PC-9 (cell line): ENCODE data around the gene RPS15. TPM values are rescaled to one million over a fixed set of nuclear protein-coding genes. Genes with fewer than 3 reads are reported as not detected.

Experiments used
- BruUV-seq: library from RNA; stranded (reverse); fragments of 400-500 nt; replicated peaks from 2 replicates; lab custom pipeline; 2021; lab: Mats Ljungman, UMichigan
- CTCF ChIA-PET: fragments of 300-600 bp; sonication (Branson Sonifier 250); formaldehyde crosslinking; loops from one replicate; lab custom pipeline; 2022; ENCODE audit warnings: antibody characterized with exemption; lab: Charles Lee
- POLR2A ChIA-PET: fragments of 300-600 bp; sonication (Branson Sonifier 250); formaldehyde crosslinking; loops from one replicate; lab custom pipeline; 2022; ENCODE audit warnings: antibody characterized with exemption; ENCODE audit not compliant: unreplicated experiment; lab: Charles Lee
- DNase-seq, 2 experiments: peaks; one replicate each; pipeline versions ENCODE4 v3.0.0 to v3.0.0-alpha.2; 2015 to 2022; ENCODE audit warnings: mixed read lengths in 1 of 2
- H2AFZ ChIP-seq: fragments of 200-600 bp; sonication (generic); 2 replicates; pipeline ENCODE4 v1.8.1; 2017; ENCODE audit warnings: antibody characterized with exemption
- H3F3A ChIP-seq: fragments of 200-600 bp; sonication (generic); 2 replicates; pipeline ENCODE4 v1.8.1; 2017; ENCODE audit warnings: antibody characterized with exemption, mild to moderate bottlenecking, low read depth; ENCODE audit not compliant: insufficient read depth
- H3K27ac ChIP-seq: fragments of 200-600 bp; sonication (generic); 2 replicates; pipeline ENCODE4 v1.6.1; 2016; ENCODE audit warnings: mixed run types
- H3K27me3 ChIP-seq: fragments of 200-600 bp; sonication (generic); 2 replicates; pipeline ENCODE4 v1.6.1; 2016; ENCODE audit warnings: low read depth, mixed run types; ENCODE audit not compliant: insufficient read depth
- H3K36me3 ChIP-seq: fragments of 200-600 bp; sonication (generic); 2 replicates; pipeline ENCODE4 v1.6.1; 2016; ENCODE audit warnings: low read depth, mixed run types
- H3K4me1 ChIP-seq: fragments of 200-600 bp; sonication (generic); replicated peaks from 2 replicates; pipeline ENCODE4 v1.6.1; 2016; ENCODE audit warnings: mixed run types; ENCODE audit not compliant: insufficient read depth
- H3K4me2 ChIP-seq: fragments of 200-600 bp; sonication (generic); 2 replicates; pipeline ENCODE4 v1.6.1; 2017; ENCODE audit warnings: mixed run types
- H3K4me3 ChIP-seq: fragments of 200-600 bp; sonication (generic); 2 replicates; pipeline ENCODE4 v1.6.1; 2016; ENCODE audit warnings: mixed run types
- H3K79me2 ChIP-seq: fragments of 200-600 bp; sonication (generic); 2 replicates; pipeline ENCODE4 v1.6.1; 2017; ENCODE audit warnings: low read depth, mixed run types
- H3K9me2 ChIP-seq: fragments of 200-600 bp; sonication (generic); 2 replicates; pipeline ENCODE4 v1.8.1; 2017; ENCODE audit warnings: mild to moderate bottlenecking; ENCODE audit not compliant: insufficient read depth
- H3K9me3 ChIP-seq: fragments of 200-600 bp; sonication (generic); 2 replicates; pipeline ENCODE4 v1.8.1; 2016; ENCODE audit warnings: low read depth; ENCODE audit not compliant: insufficient read depth
- H4K20me1 ChIP-seq: fragments of 200-600 bp; sonication (generic); 2 replicates; pipeline ENCODE4 v1.8.1; 2017; ENCODE audit not compliant: insufficient read depth
- EZH2 ChIP-seq: fragments of 200-600 bp; sonication (generic); IDR thresholded peaks from 2 replicates; pipeline ENCODE4 v1.8.0; 2017; ENCODE audit warnings: antibody characterized with exemption, low read depth
- intact Hi-C: fragments of 100-400 bp; cut with micrococcal nuclease; formaldehyde crosslinking; loops from one replicate; pipeline ENCODE4 v1.10.0; 2022; ENCODE audit not compliant: unreplicated experiment
- total RNA-seq: library from RNA; stranded (reverse); gene quantifications from 2 replicates; pipeline ENCODE4 v1.2.3, GENCODE V29; 2021
- TF ChIP-seq, protein P1 (sequence below): fragments of 200-600 bp; sonication (generic); conservative IDR thresholded peaks from 2 replicates; pipeline ENCODE4 v1.6.1; 2017; ENCODE audit warnings: mixed run types, antibody characterized with exemption, mild to moderate bottlenecking, moderate library complexity

The RPS15 gene
- total RNA-seq, 1 experiment from 2014 or later = 967 TPM

DNA sequence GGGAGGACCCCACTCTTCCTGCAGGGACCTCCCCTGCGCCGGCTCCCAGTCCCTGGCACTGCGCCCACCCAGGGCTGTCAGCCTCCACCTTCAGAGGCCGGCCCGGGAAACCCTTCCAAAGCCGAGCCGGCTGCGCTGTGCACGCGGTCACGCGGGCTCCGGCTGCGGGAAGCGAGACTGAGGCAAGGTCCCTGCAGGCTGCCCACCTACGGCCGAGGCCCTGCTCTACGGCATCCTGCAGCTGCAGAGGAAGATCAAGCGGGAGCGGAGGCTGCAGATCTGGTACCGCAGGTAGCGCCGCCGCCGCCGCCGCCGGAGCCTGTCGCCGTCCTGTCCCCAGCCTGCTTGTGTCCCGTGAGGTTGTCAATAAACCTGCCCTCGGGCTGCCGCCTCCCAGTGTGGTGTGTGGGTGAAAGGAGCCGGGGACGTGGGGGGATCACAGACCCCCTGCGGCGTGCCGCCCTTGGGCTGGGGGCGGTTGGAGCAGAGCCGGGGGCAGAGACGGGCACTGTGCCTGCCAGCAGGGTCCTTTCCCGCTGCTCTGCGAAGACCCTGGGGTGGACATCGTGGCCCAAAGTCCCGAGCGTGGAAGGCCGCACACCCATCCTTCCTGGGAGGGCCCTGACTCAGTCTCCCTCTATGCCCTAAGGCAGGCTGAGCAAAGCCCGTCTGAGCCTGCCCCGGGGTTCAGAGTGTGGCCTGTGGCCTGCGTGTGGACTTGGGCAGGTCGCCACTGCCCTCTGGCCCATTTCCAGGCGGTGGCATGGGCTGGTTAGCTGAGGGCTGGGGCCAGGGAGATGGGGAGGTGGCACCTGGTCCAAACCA lies 42.8 kb upstream of the RPS15 start:
- TF ChIP-seq, protein P1, sequence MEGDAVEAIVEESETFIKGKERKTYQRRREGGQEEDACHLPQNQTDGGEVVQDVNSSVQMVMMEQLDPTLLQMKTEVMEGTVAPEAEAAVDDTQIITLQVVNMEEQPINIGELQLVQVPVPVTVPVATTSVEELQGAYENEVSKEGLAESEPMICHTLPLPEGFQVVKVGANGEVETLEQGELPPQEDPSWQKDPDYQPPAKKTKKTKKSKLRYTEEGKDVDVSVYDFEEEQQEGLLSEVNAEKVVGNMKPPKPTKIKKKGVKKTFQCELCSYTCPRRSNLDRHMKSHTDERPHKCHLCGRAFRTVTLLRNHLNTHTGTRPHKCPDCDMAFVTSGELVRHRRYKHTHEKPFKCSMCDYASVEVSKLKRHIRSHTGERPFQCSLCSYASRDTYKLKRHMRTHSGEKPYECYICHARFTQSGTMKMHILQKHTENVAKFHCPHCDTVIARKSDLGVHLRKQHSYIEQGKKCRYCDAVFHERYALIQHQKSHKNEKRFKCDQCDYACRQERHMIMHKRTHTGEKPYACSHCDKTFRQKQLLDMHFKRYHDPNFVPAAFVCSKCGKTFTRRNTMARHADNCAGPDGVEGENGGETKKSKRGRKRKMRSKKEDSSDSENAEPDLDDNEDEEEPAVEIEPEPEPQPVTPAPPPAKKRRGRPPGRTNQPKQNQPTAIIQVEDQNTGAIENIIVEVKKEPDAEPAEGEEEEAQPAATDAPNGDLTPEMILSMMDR = no peak
- no peak for TF ChIP-seq EZH2
- intact Hi-C loops = no loop called here
- Histone ChIP-seq H3K4me1 (no peaks in the 10 kb centered on the region), H3K79me2 (no peaks in the 10 kb centered on the region), H3K27me3 (no peaks in the 10 kb centered on the region), H3K4me3 (no peak overlapping the region), H3K36me3 (no peaks in the 10 kb centered on the region), H3K9me3 (no peaks in the 10 kb centered on the region), H2AFZ (no peak overlapping the region), H3K27ac (no peak overlapping the region), H3K9me2 (no peaks in the 10 kb centered on the region), H3K4me2 (no peak overlapping the region), H4K20me1 (no peaks in the 10 kb centered on the region), H3F3A (no peaks in the 10 kb centered on the region)
- no peak for DNase-seq
- BruUV-seq = TSS peak; percentile 33
- POLR2A ChIA-PET = no interaction called here
- CTCF ChIA-PET = no interaction called here

DNA sequence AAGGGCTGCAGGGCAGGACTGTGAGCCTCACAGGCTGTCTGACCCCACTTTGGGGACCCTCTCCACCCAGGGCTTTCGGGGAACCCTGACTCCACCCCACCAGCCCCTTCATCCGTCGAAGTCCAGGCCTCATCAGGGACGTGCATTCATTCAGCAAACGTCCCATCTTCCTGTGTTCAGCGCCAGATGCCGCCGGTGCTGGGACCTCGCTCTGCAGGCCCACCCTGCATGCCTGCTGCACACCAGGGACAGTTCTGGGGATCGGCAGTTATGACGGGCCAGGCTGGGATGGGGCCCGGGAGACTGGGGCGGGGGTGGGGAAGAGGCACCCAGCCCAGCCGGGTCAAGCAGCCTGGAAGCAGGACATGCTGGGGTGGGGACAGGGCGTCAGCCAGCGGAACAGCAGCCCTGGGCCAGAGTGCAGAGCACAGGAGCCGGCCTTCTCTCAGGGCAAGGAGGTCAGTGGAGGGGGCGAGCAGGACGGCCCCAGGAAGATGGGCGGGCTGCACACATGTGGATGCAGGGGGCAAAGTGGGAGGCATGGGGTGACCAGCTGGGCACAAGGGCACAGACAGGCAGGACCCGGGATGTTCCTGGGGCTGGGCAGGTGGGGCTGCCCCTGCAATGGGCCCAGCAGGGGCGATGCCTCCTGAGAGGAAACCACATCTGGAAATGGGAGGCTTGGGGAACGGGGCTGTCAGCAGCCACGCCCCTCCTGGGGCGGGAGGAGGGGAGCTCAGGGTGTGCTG lies 42.0 kb upstream of the RPS15 start:
- ChIA-PET CTCF (no interaction called here), POLR2A (no interaction called here)
- intact Hi-C loops = no loop called here
- Histone ChIP-seq H3K79me2 (no peaks in the 10 kb centered on the region), H2AFZ (no peak overlapping the region), H4K20me1 (no peaks in the 10 kb centered on the region), H3K27ac (no peak overlapping the region), H3K4me3 (no peak overlapping the region), H3K4me2 (no peak overlapping the region), H3K27me3 (no peaks in the 10 kb centered on the region), H3K9me2 (no peaks in the 10 kb centered on the region), H3K9me3 (no peaks in the 10 kb centered on the region), H3K36me3 (no peaks in the 10 kb centered on the region), H3K4me1 (no peaks in the 10 kb centered on the region), H3F3A (no peaks in the 10 kb centered on the region)
- no TSS peak for BruUV-seq
- TF ChIP-seq EZH2 = no peak
- TF ChIP-seq, protein P1 = no peak
- no peak for DNase-seq

DNA sequence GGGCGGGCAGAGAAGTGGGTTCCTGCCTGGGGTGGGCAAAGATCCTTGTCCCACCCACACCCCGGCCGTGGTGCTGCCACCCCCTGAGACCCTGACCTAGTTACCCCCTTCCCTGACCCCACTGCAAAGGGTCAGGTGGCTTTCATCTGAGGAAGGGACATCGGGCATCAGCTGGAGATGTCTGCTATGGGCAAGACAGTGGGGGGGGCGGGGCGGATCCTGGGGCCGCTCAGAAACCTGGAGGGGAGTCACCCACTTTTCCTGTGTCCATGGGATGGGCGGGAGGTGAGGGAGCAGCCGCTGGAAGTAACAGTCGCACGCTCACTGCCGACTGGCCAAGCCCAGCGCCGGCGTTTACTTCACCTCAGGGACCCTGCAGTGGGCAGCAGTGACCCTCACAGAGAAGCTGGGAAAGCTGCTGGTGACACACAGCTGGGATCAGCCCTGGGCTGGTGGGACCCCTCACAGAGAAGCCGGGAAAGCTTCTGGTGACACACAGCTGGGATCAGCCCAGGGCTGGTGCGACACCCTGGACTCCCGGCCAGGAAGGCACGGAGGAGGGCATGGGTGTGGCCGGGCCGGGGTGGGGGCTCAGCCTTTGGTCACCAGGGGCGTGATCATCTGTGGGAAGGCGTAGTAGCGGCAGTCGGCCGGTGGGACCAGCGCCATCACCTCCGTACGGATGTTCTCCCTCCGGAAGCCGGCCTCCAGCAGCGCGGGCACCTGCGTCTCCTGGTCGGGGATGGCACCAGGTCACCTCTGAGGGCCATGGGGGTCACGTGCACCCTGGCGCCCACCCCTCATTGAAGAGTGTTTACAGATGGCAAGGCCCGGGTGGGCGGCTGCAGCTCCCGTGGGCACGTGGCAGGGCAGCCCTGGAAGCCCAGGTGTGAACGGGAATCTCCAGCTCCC lies 41.2 kb upstream of the RPS15 start:
- CTCF ChIA-PET = no interaction called here
- Histone ChIP-seq H3K4me2 (no peak overlapping the region), H3K4me3 (no peak overlapping the region), H3K9me3 (no peaks in the 10 kb centered on the region), H3K4me1 (no peaks in the 10 kb centered on the region), H3K79me2 (no peaks in the 10 kb centered on the region), H3K9me2 (no peaks in the 10 kb centered on the region), H4K20me1 (no peaks in the 10 kb centered on the region), H2AFZ (no peak overlapping the region), H3K27ac (no peak overlapping the region), H3F3A (peaks cover 5% of the 10 kb centered on the region; the same call in 1 of the 2 replicates), H3K36me3 (no peaks in the 10 kb centered on the region), H3K27me3 (no peaks in the 10 kb centered on the region)
- no peak for DNase-seq
- no TSS peak for BruUV-seq
- POLR2A ChIA-PET = no interaction called here
- TF ChIP-seq, protein P1 = no peak
- no peak for TF ChIP-seq EZH2
- intact Hi-C loops = no loop called here
